Spleen (tissue), 7 donors: ENCODE data around the gene CDC42BPA.

ENCODE experiments used
- CTCF ChIP-seq, 11 experiments: fragments of 200-600 bp in 7 of 11; fragments of 450-650 bp in 4 of 11; sonication (generic) in 4 of 11; IDR thresholded peaks in 8 of 11; conservative IDR thresholded peaks in 3 of 11; 1 replicate in 7 of 11; 2 replicates in 4 of 11; pipeline versions ENCODE4 v1.4.0 to v1.8.0; 2016 to 2021; ENCODE audit warnings: antibody characterized with exemption in 11 of 11, inconsistent platforms in 4 of 11, mild to moderate bottlenecking in 1 of 11
- POLR2A ChIP-seq, 3 donors: fragments of 450-650 bp; IDR thresholded peaks; one replicate each; pipeline ENCODE4 v1.5.1; 2017; ENCODE audit warnings: antibody characterized with exemption in 3 of 3, mild to moderate bottlenecking in 1 of 3
- POLR2AphosphoS5 ChIP-seq, 3 donors: sonication (generic); formaldehyde crosslinking; IDR thresholded peaks; one replicate each; pipeline ENCODE4 v1.5.1; 2017; ENCODE audit warnings: antibody characterized with exemption in 3 of 3
- donor health status: DM: no; HTN: no; CAD: no; lungs with moderate emphysema.
- donor health status: DM: no; HTN: no; CAD: no.
- donor health status: DM: no; HTN: no; CAD: no.

DNA sequence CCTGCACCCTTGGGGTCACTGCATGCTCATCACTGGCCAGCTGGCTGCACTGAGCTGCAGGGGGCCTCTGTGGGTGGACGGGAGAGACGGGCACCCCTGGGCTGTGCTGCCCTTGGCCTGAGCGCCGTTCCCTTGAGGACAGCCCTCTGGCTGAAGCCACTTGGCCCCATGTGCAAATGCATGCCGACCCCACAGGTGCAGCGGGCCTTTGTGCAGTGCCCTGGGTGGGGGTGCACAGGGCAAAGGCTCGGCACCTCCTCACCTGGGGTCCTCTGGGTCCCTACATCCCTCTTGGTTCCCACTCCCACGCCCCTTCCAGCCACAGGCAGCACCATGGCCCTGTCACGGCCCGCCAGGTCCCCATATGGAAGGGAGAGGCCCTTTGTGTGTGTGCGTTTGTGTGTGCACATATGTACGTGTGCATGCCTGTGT, 336.9 kb downstream of the CDC42BPA start:
- TF ChIP-seq CTCF (IDR thresholded peaks at IDR 0.05 in 8 of 11, conservative IDR thresholded peaks at IDR 0.05 in 3 of 11) (no peak), POLR2A (IDR thresholded peaks at IDR 0.05) (no peak), POLR2AphosphoS5 (IDR thresholded peaks at IDR 0.05) (no peak)
